Measurements from ENCODE around the gene NDUFB11.

- no peak for TF ChIP-seq NR3C1 (CRISPR knock-in tag; conservative IDR thresholded peaks at IDR 0.05; ENCODE audit: low read depth)
- TF ChIP-seq CTCF (IDR thresholded peaks at IDR 0.05), result no peak
- TF ChIP-seq FOXP4 (CRISPR knock-in tag; IDR thresholded peaks at IDR 0.05), result no peak
- no peak for TF ChIP-seq ZNF416 (CRISPR knock-in tag; IDR thresholded peaks at IDR 0.05)
Observed at GRCh38 chrX:47174376-47174775, 29.9 kb upstream of the NDUFB11 start.
